Panc1 (cell line): ENCODE results near the gene SLC25A10. TPM values are rescaled to one million over a fixed set of nuclear protein-coding genes. Genes with fewer than 3 reads are reported as not detected.

ENCODE experiments used
- ATAC-seq: fragments of 200-7000 bp; cut with Tn5 transposase; 2 replicates; pipeline ENCODE4 v1.9.1; 2020; ENCODE audit warnings: mild to moderate bottlenecking, moderate library complexity
- BruUV-seq: library from RNA; stranded (reverse); fragments of 400-500 nt; replicated peaks from 2 replicates; lab custom pipeline; 2021; lab: Mats Ljungman, UMichigan
- CTCF ChIA-PET: fragments of 300-600 bp; sonication (Branson Sonifier 250); formaldehyde crosslinking; loops from one replicate; lab custom pipeline; 2022; ENCODE audit warnings: antibody characterized with exemption; lab: Charles Lee
- POLR2A ChIA-PET: fragments of 300-600 bp; sonication (Branson Sonifier 250); formaldehyde crosslinking; loops from one replicate; lab custom pipeline; 2022; ENCODE audit warnings: antibody characterized with exemption; lab: Charles Lee
- DNase-seq: peaks from one replicate; pipeline ENCODE4 v3.0.0-alpha.2; 2010; ENCODE audit warnings: low read depth, low spot score
- H3K27ac ChIP-seq: 2 replicates; pipeline ENCODE4 v1.5.1; 2011; ENCODE audit warnings: mild to moderate bottlenecking, low read length, inconsistent platforms
- H3K27me3 ChIP-seq: fragments of 200-500 bp; sonication (Bioruptor generic); 2 replicates; pipeline ENCODE4 v1.6.0; 2014; ENCODE audit warnings: low read length, inconsistent platforms; ENCODE audit not compliant: control insufficient read depth, insufficient read depth
- H3K36me3 ChIP-seq: fragments of 200-500 bp; sonication (Bioruptor generic); 2 replicates; pipeline ENCODE4 v1.5.1; 2014; ENCODE audit warnings: inconsistent platforms, mild to moderate bottlenecking, low read length, moderate library complexity; ENCODE audit not compliant: control insufficient read depth, insufficient read depth
- H3K4me1 ChIP-seq: 2 replicates; pipeline ENCODE4 v1.5.1; 2011; ENCODE audit warnings: inconsistent platforms, mild to moderate bottlenecking, low read length, moderate library complexity; ENCODE audit not compliant: control insufficient read depth, insufficient read depth
- H3K4me3 ChIP-seq, 2 experiments: 2 replicates each; pipeline ENCODE4 v1.5.1; 2011 to 2012; ENCODE audit warnings: low read depth in 2 of 2, low read length in 2 of 2, mild to moderate bottlenecking in 2 of 2, inconsistent platforms in 1 of 2, moderate library complexity in 1 of 2
- H3K9me3 ChIP-seq: fragments of 200-500 bp; sonication (Bioruptor generic); 2 replicates; pipeline ENCODE4 v1.5.1; 2014; ENCODE audit warnings: low read depth, mild to moderate bottlenecking, inconsistent platforms, low read length, moderate library complexity; ENCODE audit not compliant: control insufficient read depth, insufficient read depth
- POLR2AphosphoS5 ChIP-seq: IDR thresholded peaks from 2 replicates; pipeline ENCODE4 v1.6.1; 2012; ENCODE audit warnings: mild to moderate bottlenecking, low read depth, low read length, moderate library complexity
- SIN3A ChIP-seq: IDR thresholded peaks from 2 replicates; pipeline ENCODE4 v1.6.1; 2012; ENCODE audit warnings: low read depth, mild to moderate bottlenecking, low read length, moderate library complexity, borderline replicate concordance; ENCODE audit not compliant: insufficient read depth
- TCF7L2 ChIP-seq: IDR thresholded peaks from 2 replicates; pipeline ENCODE4 v1.6.1; 2011; ENCODE audit warnings: mild to moderate bottlenecking, low read depth, low read length, inconsistent platforms
- in situ Hi-C: cut with HindIII; loops from 2 replicates; pipeline ENCODE4 v1.10.0; 2016; ENCODE audit warnings: low sequenced_read_pairs, low pct_unique_long_range_greater_than_20kb
- intact Hi-C: fragments of 100-400 bp; cut with micrococcal nuclease; formaldehyde crosslinking; loops from one replicate; pipeline ENCODE4 v1.10.0; 2022; ENCODE audit not compliant: unreplicated experiment
- total RNA-seq: library from RNA; stranded (reverse); gene quantifications from one replicate; pipeline ENCODE4 v1.2.1, GENCODE V29; 2021; ENCODE audit not compliant: unreplicated experiment
- TF ChIP-seq, protein P1 (sequence below): fragments of 450-650 bp; IDR thresholded peaks from 2 replicates; pipeline ENCODE4 v1.5.1; 2017; ENCODE audit warnings: mild to moderate bottlenecking
- TF ChIP-seq, protein P2 (sequence below), 2 experiments: IDR thresholded peaks; 2 replicates each; pipeline ENCODE4 v1.6.1; 2011 to 2012; ENCODE audit warnings: low read depth in 2 of 2, control low read depth in 1 of 2, low read length in 1 of 2, mild to moderate bottlenecking in 1 of 2, moderate library complexity in 1 of 2; ENCODE audit not compliant: insufficient read depth in 1 of 2

Gene SLC25A10
- total RNA-seq, 1 experiment from 2014 or later: 81.2 TPM

DNA sequence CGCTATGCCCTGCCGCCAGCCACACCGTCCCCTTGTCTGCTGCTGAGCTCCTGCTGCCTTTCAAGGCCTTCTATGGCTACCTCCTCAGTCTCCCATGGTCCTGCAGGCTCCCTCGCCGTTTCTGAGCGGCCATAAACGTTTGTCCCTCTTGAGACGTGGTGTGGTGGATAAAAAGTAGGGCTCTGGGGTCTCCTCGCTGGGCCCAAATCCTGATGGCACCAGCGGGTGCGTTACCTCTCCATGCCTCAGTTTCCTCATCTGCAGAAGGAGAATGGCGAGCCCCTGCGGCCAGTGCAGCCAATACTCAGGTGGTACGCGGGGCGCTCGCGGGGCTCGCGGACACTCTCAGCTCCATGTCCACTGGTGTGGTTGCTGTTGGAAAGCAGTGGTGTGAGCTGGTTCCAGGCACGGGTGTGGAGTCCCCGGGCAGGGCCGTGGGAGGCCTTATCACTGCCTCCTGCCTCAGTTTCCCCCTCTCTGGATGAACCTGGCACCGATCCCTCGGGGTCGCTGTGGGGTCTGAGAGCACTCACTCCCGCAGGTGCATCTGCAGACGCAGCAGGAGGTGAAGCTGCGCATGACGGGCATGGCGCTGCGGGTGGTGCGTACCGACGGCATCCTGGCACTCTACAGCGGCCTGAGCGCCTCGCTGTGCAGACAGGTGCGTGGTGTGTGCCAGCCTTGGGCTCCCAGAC, 2.5 kb downstream of the SLC25A10 start:
- no peaks in the 10 kb centered on the region for H3K27me3 ChIP-seq
- intact Hi-C loops: no loop called here

DNA sequence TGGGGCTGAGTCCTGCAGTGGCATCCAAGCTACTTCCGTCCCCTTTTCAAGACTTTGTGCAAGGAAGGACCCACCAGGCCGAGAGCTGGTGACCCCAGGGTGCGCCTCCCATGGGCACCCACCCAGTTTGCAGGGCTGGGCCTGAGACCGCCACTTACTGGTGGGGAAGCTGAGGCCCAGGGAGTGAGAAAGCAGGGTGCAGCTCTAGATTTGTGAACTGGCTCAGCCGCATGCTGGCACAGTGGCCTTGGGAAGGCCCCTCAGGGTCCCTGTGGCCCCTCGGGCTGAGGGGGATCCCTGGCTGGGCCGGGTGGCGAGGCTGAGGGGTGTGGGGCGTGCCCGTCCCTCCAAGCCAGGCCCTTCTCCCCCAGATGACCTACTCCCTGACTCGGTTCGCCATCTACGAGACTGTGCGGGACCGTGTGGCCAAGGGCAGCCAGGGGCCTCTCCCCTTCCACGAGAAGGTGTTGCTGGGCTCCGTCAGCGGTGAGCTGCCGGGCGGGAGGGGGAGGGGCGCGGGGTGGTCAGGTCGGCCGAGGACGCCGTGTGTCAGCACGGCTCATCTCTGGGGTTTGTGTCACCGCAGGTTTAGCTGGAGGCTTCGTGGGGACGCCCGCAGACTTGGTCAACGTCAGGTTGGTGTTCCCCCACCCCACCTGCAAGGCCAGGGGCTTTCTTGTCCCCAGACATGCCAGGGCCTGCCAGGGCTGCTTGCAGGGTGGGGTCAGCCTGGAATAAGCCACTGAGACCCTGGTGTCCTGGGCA, 3.2 kb downstream of the SLC25A10 start:
- CTCF ChIA-PET: no interaction called here

More for the DNA sequence above, 2.5 kb downstream of the SLC25A10 start:
- no peak overlapping the region for H3K27ac ChIP-seq
- CTCF ChIA-PET: no interaction called here
- H3K9me3 ChIP-seq: no peaks in the 10 kb centered on the region
- DNase-seq: no peak
- no peak for ATAC-seq
- H3K4me3 ChIP-seq: no peak overlapping the region
- BruUV-seq: no TSS peak
- in situ Hi-C loops: no loop called here
- TF ChIP-seq, protein P1, sequence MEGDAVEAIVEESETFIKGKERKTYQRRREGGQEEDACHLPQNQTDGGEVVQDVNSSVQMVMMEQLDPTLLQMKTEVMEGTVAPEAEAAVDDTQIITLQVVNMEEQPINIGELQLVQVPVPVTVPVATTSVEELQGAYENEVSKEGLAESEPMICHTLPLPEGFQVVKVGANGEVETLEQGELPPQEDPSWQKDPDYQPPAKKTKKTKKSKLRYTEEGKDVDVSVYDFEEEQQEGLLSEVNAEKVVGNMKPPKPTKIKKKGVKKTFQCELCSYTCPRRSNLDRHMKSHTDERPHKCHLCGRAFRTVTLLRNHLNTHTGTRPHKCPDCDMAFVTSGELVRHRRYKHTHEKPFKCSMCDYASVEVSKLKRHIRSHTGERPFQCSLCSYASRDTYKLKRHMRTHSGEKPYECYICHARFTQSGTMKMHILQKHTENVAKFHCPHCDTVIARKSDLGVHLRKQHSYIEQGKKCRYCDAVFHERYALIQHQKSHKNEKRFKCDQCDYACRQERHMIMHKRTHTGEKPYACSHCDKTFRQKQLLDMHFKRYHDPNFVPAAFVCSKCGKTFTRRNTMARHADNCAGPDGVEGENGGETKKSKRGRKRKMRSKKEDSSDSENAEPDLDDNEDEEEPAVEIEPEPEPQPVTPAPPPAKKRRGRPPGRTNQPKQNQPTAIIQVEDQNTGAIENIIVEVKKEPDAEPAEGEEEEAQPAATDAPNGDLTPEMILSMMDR: no peak
- no peak for TF ChIP-seq SIN3A
- TF ChIP-seq POLR2AphosphoS5: no peak
- TF ChIP-seq TCF7L2: no peak
- TF ChIP-seq, protein P2, sequence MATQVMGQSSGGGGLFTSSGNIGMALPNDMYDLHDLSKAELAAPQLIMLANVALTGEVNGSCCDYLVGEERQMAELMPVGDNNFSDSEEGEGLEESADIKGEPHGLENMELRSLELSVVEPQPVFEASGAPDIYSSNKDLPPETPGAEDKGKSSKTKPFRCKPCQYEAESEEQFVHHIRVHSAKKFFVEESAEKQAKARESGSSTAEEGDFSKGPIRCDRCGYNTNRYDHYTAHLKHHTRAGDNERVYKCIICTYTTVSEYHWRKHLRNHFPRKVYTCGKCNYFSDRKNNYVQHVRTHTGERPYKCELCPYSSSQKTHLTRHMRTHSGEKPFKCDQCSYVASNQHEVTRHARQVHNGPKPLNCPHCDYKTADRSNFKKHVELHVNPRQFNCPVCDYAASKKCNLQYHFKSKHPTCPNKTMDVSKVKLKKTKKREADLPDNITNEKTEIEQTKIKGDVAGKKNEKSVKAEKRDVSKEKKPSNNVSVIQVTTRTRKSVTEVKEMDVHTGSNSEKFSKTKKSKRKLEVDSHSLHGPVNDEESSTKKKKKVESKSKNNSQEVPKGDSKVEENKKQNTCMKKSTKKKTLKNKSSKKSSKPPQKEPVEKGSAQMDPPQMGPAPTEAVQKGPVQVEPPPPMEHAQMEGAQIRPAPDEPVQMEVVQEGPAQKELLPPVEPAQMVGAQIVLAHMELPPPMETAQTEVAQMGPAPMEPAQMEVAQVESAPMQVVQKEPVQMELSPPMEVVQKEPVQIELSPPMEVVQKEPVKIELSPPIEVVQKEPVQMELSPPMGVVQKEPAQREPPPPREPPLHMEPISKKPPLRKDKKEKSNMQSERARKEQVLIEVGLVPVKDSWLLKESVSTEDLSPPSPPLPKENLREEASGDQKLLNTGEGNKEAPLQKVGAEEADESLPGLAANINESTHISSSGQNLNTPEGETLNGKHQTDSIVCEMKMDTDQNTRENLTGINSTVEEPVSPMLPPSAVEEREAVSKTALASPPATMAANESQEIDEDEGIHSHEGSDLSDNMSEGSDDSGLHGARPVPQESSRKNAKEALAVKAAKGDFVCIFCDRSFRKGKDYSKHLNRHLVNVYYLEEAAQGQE (IDR thresholded peaks at IDR 0.05; ENCODE audit: insufficient read depth in 1 of 2, low read depth in 2 of 2, low read length in 1 of 2): no peak
- peaks cover 34% of the 10 kb centered on the region for H3K4me1 ChIP-seq
- peaks cover 3% of the 10 kb centered on the region; the same call in 1 of the 2 replicates for H3K36me3 ChIP-seq
- POLR2A ChIA-PET: interaction anchor here (0.6 kb wide), 1 partner anchor 153 kb away, joined by 3 read pairs; no protein-coding TSS in a partner anchor

More for the DNA sequence above, 3.2 kb downstream of the SLC25A10 start:
- DNase-seq (no peak), ATAC-seq (no peak)
- no peak overlapping the region for H3K27ac ChIP-seq
- H3K9me3 ChIP-seq: no peaks in the 10 kb centered on the region
- H3K4me1 ChIP-seq: peaks cover 28% of the 10 kb centered on the region
- POLR2A ChIA-PET: interaction anchor here (0.6 kb wide), 1 partner anchor 297 kb away, joined by 3 read pairs; no protein-coding TSS in a partner anchor
- no peak overlapping the region for H3K4me3 ChIP-seq
- peaks cover 3% of the 10 kb centered on the region; the same call in 1 of the 2 replicates for H3K36me3 ChIP-seq
- no peaks in the 10 kb centered on the region for H3K27me3 ChIP-seq
- intact Hi-C loops (no loop called here), in situ Hi-C loops (no loop called here)
- TF ChIP-seq, protein P2 (IDR thresholded peaks at IDR 0.05; ENCODE audit: insufficient read depth in 1 of 2, low read depth in 2 of 2, low read length in 1 of 2): no peak
- TF ChIP-seq, protein P1: no peak
- TF ChIP-seq SIN3A (no peak), POLR2AphosphoS5 (no peak), TCF7L2 (no peak)
- no TSS peak for BruUV-seq
